HEK293 (cell line): ENCODE results near the gene UBE3A.

Experiments
- CTCF ChIA-PET: fragments of 350-600 bp; formaldehyde crosslinking; extraction: SDS; loops from one replicate; lab custom pipeline; 2021; ENCODE audit warnings: antibody characterized with exemption; lab: Yijun Ruan, JAX
- POLR2A ChIA-PET: fragments of 300-600 bp; formaldehyde crosslinking; extraction: SDS; loops from one replicate; lab custom pipeline; 2020; ENCODE audit warnings: antibody characterized with exemption, inconsistent platforms; lab: Yijun Ruan, JAX
- H3K27ac ChIP-seq: fragments of 200-500 bp; sonication (Bioruptor generic); 2 replicates; pipeline ENCODE4 v1.5.1; 2014; ENCODE audit warnings: low read depth, low read length, control low read depth, inconsistent platforms; ENCODE audit errors: extremely low read depth
- H3K36me3 ChIP-seq, 2 experiments: fragments of 200-500 bp in 1 of 2; sonication (Bioruptor generic) in 1 of 2; 1 replicate in 1 of 2; 2 replicates in 1 of 2; pipeline ENCODE4 v1.5.1; 2014 to 2017; ENCODE audit warnings: inconsistent platforms in 2 of 2, low read length in 2 of 2; ENCODE audit not compliant: control insufficient read depth in 2 of 2, insufficient read depth in 1 of 2
- H3K4me1 ChIP-seq: fragments of 200-500 bp; sonication (Bioruptor generic); 2 replicates; pipeline ENCODE4 v1.5.1; 2014; ENCODE audit warnings: mild to moderate bottlenecking, low read length, inconsistent platforms; ENCODE audit not compliant: control insufficient read depth, insufficient read depth
- H3K4me3 ChIP-seq: 2 replicates; pipeline ENCODE4 v1.5.1; 2011; ENCODE audit warnings: low read depth, mild to moderate bottlenecking, control low read depth, low read length, moderate library complexity
- H3K9me3 ChIP-seq: fragments of 200-500 bp; sonication (Bioruptor generic); 2 replicates; pipeline ENCODE4 v1.5.1; 2014; ENCODE audit warnings: low read depth, low read length, inconsistent platforms; ENCODE audit not compliant: control insufficient read depth, insufficient read depth
- GLIS1 ChIP-seq: fragments of 450-650 bp; formaldehyde crosslinking; IDR thresholded peaks from 2 replicates; pipeline ENCODE4 v1.5.1; 2016; ENCODE audit warnings: missing biosample characterization, missing genetic modification characterization
- HIC1 ChIP-seq: fragments of 450-650 bp; formaldehyde crosslinking; IDR thresholded peaks from 2 replicates; pipeline ENCODE4 v1.5.1; 2016; ENCODE audit warnings: missing biosample characterization, missing genetic modification characterization
- HOXC10 ChIP-seq: sonication (generic); formaldehyde crosslinking; IDR thresholded peaks from 2 replicates; pipeline ENCODE4 v1.8.1; 2023; ENCODE audit warnings: mild to moderate bottlenecking, missing genetic modification reagents
- OSR2 ChIP-seq: fragments of 450-650 bp; formaldehyde crosslinking; IDR thresholded peaks from 2 replicates; pipeline ENCODE4 v1.5.1; 2016; ENCODE audit warnings: missing biosample characterization, missing genetic modification characterization
- PRDM1 ChIP-seq: fragments of 450-650 bp; formaldehyde crosslinking; IDR thresholded peaks from 2 replicates; pipeline ENCODE4; 2016; ENCODE audit warnings: missing biosample characterization, missing genetic modification characterization
- PRDM10 ChIP-seq: fragments of 450-650 bp; formaldehyde crosslinking; IDR thresholded peaks from 2 replicates; pipeline ENCODE4 v1.5.1; 2016; ENCODE audit warnings: missing biosample characterization, missing genetic modification characterization
- SP3 ChIP-seq: fragments of 450-650 bp; formaldehyde crosslinking; IDR thresholded peaks from 2 replicates; pipeline ENCODE4 v1.5.1; 2016; ENCODE audit warnings: missing biosample characterization, missing genetic modification characterization
- ZBTB1 ChIP-seq: fragments of 450-650 bp; formaldehyde crosslinking; IDR thresholded peaks from 2 replicates; pipeline ENCODE4 v1.5.1; 2016; ENCODE audit warnings: missing biosample characterization, missing genetic modification characterization
- ZBTB21 ChIP-seq: fragments of 450-650 bp; formaldehyde crosslinking; IDR thresholded peaks from 2 replicates; pipeline ENCODE4 v1.5.1; 2017; ENCODE audit warnings: missing biosample characterization, missing genetic modification characterization
- ZBTB49 ChIP-seq: fragments of 450-650 bp; formaldehyde crosslinking; IDR thresholded peaks from 2 replicates; pipeline ENCODE4 v1.5.1; 2016; ENCODE audit warnings: missing biosample characterization, missing genetic modification characterization, low read depth
- ZFHX2 ChIP-seq: fragments of 450-650 bp; formaldehyde crosslinking; conservative IDR thresholded peaks from 2 replicates; pipeline ENCODE4 v1.5.1; 2016; ENCODE audit warnings: missing biosample characterization, missing genetic modification characterization
- ZNF121 ChIP-seq: fragments of 450-650 bp; formaldehyde crosslinking; IDR thresholded peaks from 2 replicates; pipeline ENCODE4 v1.5.1; 2016; ENCODE audit warnings: missing biosample characterization, missing genetic modification characterization
- ZNF146 ChIP-seq: fragments of 450-650 bp; formaldehyde crosslinking; IDR thresholded peaks from 2 replicates; pipeline ENCODE4 v1.5.1; 2016; ENCODE audit warnings: missing biosample characterization, missing genetic modification characterization
- ZNF426 ChIP-seq: fragments of 450-650 bp; formaldehyde crosslinking; IDR thresholded peaks from 2 replicates; pipeline ENCODE4 v1.5.1; 2017; ENCODE audit warnings: missing biosample characterization, missing genetic modification characterization, mild to moderate bottlenecking, inconsistent platforms, moderate library complexity
- ZNF600 ChIP-seq: fragments of 450-650 bp; formaldehyde crosslinking; IDR thresholded peaks from 2 replicates; pipeline ENCODE4 v1.5.1; 2016; ENCODE audit warnings: missing biosample characterization, missing genetic modification characterization
- ZNF76 ChIP-seq: fragments of 450-650 bp; formaldehyde crosslinking; IDR thresholded peaks from 2 replicates; pipeline ENCODE4; 2016; ENCODE audit warnings: low read depth, missing biosample characterization, missing genetic modification characterization, borderline replicate concordance
- ZNF837 ChIP-seq: fragments of 450-650 bp; formaldehyde crosslinking; IDR thresholded peaks from 2 replicates; pipeline ENCODE4 v1.5.1; 2016; ENCODE audit warnings: missing biosample characterization, missing genetic modification characterization
- ZNF843 ChIP-seq: fragments of 450-650 bp; formaldehyde crosslinking; IDR thresholded peaks from 2 replicates; pipeline ENCODE4 v1.5.1; 2016; ENCODE audit warnings: missing biosample characterization, missing genetic modification characterization
- ZXDB ChIP-seq: fragments of 450-650 bp; formaldehyde crosslinking; IDR thresholded peaks from 2 replicates; pipeline ENCODE4 v1.5.1; 2016; ENCODE audit warnings: missing biosample characterization, missing genetic modification characterization
- TF ChIP-seq, protein P1 (sequence below): fragments of 450-650 bp; formaldehyde crosslinking; IDR thresholded peaks from 2 replicates; pipeline ENCODE4 v1.5.1; 2016; ENCODE audit warnings: missing biosample characterization, missing genetic modification characterization

Gene UBE3A

DNA sequence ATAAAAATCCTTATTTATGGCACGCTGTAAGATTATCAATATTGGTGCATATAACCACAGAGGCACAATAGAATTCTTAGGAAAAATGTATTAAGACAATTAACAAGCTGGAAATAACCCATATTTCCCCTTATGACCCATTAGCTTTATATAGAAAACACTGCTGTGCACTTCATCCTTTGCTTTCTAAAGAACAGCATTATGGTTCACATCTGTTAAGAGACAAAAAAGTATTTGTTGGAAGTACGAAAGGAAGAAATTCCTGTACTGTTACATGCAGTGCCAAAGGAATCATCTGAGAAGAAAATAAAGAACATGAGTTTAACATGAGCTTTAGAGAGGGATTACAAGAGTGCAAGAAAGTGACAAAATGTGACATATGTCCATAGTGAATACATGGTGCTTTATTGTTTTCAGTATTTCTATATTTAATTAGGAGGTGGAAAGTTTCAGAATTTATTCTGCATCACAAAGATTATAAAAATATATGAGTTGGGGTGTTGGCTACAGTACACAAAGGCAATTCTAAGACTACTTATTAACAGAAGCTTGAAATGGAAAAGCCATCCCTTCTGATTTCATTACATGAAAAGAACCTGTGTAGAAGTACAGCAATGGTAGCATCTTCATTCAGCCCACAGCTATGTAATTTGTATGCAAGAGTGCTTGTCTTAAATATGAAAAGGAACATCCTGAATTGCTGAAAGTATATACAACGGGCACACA lies 6.8 kb downstream of the UBE3A start:
- Histone ChIP-seq H3K4me3 (no peak overlapping the region), H3K9me3 (no peaks in the 10 kb centered on the region), H3K27ac (no peak overlapping the region), H3K4me1 (peaks cover 8% of the 10 kb centered on the region), H3K36me3 (peaks cover 0 to 4% of the 10 kb centered on the region in 2 experiments; a peak in 1 of 3 replicates)
- ChIA-PET POLR2A (no interaction called here), CTCF (interaction anchor here (0.6 to 1.1 kb wide), 2 partner anchors 103 to 243 kb away, joined by 3 to 4 read pairs; no protein-coding TSS in a partner anchor)
- TF ChIP-seq ZNF837 (tag by site-specific recombination) (no peak), ZBTB49 (no peak), ZNF121 (tag by site-specific recombination) (no peak), ZNF426 (tag by site-specific recombination) (no peak), PRDM1 (tag by site-specific recombination) (no peak), GLIS1 (tag by site-specific recombination) (no peak), ZFHX2 (tag by site-specific recombination) (no peak), ZNF843 (no peak)
- TF ChIP-seq, protein P1, sequence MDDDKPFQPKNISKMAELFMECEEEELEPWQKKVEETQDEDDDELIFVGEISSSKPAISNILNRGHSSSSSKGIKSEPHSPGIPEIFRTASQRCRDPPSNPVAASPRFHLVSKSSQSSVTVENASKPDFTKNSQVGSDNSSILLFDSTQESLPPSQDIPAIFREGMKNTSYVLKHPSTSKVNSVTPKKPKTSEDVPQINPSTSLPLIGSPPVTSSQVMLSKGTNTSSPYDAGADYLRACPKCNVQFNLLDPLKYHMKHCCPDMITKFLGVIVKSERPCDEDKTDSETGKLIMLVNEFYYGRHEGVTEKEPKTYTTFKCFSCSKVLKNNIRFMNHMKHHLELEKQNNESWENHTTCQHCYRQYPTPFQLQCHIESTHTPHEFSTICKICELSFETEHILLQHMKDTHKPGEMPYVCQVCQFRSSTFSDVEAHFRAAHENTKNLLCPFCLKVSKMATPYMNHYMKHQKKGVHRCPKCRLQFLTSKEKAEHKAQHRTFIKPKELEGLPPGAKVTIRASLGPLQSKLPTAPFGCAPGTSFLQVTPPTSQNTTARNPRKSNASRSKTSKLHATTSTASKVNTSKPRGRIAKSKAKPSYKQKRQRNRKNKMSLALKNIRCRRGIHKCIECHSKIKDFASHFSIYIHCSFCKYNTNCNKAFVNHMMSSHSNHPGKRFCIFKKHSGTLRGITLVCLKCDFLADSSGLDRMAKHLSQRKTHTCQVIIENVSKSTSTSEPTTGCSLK (tag by site-specific recombination) = no peak

DNA sequence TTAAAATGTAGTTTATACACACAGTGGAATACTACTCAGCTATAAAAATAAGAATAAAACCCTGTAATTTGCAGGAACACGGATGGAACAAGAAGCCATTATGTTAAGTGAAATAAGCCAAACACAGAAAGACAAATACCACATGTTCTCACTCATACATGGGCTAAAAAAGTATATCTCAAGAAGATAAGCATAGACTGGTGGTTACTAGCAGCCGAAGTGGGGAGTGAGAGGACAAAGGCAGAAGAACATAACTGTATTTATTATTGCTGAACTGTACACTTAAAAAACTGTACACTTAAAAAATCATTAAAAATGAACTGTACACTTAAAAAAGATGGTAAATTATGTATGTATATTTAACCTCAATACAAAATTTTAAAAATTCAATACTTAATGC lies 11.0 kb downstream of the UBE3A start:
- TF ChIP-seq ZNF146 (tag by site-specific recombination) (0 out of 2 replicates have a peak, but pooled peaks have one; percentile 23), ZBTB1 (tag by site-specific recombination) (no peak)
- POLR2A ChIA-PET = no interaction called here
- Histone ChIP-seq H3K27ac (no peak overlapping the region), H3K4me1 (peaks cover 13% of the 10 kb centered on the region), H3K9me3 (no peaks in the 10 kb centered on the region), H3K36me3 (no peaks in the 10 kb centered on the region), H3K4me3 (no peak overlapping the region)
- CTCF ChIA-PET = no interaction called here

DNA sequence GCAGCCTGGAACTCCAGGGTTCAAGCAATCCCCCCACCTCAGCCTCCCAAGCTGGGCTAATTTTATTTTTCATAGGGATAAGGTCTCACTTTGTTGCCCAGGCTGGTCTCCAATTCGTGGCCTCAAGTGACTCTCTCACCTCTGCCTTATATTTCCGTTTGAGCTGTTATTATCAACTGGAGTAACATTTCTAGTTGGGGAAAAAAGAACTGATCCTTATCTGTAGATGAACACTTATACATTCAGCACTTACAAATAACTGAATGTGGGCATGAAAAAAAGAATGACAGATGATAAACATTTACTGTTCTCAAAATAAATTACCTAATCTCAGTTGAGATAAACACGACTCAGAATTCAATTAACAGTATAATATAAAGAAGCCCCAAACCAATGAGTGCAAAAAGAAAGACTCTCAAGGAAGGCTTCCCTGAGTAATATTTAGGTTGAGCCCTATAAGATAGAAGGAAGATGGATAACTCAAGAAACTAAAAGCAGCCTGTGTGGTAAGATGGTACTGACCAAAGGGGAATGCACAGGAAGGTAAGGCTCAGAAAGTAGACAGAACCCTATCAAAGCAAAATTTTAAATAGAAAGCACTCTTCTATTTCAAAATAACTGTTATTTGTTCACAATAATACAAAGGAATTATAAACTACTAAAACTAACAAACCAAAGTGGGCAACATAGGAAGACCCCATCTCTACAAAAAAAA lies 11.8 kb downstream of the UBE3A start:
- Histone ChIP-seq H3K27ac (no peak overlapping the region; the same call in 1 of the 2 replicates), H3K4me3 (no peak overlapping the region), H3K4me1 (peaks cover 13% of the 10 kb centered on the region), H3K9me3 (no peaks in the 10 kb centered on the region), H3K36me3 (no peaks in the 10 kb centered on the region)
- ChIA-PET CTCF (no interaction called here), POLR2A (no interaction called here)
- TF ChIP-seq ZNF76 = no peak
- TF ChIP-seq ZBTB21 = no peak
- TF ChIP-seq OSR2 (tag by site-specific recombination) = peak; percentile 49
- TF ChIP-seq PRDM10 (tag by site-specific recombination) = peak; percentile 40; the same call in 1 of the 2 replicates
- no peak for TF ChIP-seq HOXC10 (CRISPR knock-in tag)
- TF ChIP-seq ZNF600 (tag by site-specific recombination) = no peak
- peak; percentile 82 for TF ChIP-seq ZXDB (tag by site-specific recombination)
- no peak for TF ChIP-seq HIC1 (tag by site-specific recombination)
- TF ChIP-seq SP3 (tag by site-specific recombination) = no peak
